CD14-positive monocyte (primary cell): ENCODE measurements around the gene EIF4A2. TPM values are rescaled to one million over a fixed set of nuclear protein-coding genes. Genes with fewer than 3 reads are reported as not detected.

Source experiments
- DNase-seq, 3 donors: peaks; one replicate each; pipeline ENCODE4 v3.0.0-alpha.2; 2011 to 2022
- H2AFZ ChIP-seq: 2 replicates; pipeline ENCODE4 v1.6.0; 2012; ENCODE audit warnings: mild to moderate bottlenecking, low read depth, low read length, inconsistent platforms; ENCODE audit not compliant: insufficient read depth, poor library complexity, severe bottlenecking
- H3K27ac ChIP-seq, 2 donors: 1 replicate in 1 of 2; 2 replicates in 1 of 2; pipeline ENCODE4 v1.5.1; 2012 to 2013; ENCODE audit warnings: low read length in 2 of 2, control low read depth in 1 of 2, inconsistent platforms in 1 of 2, low read depth in 1 of 2, mild to moderate bottlenecking in 1 of 2
- H3K27me3 ChIP-seq, 2 donors: one replicate each; pipeline versions ENCODE4 v1.6.0 to v1.6.1; 2011 to 2013; ENCODE audit warnings: low read length in 2 of 2; ENCODE audit not compliant: control insufficient read depth in 2 of 2, insufficient read depth in 2 of 2
- H3K36me3 ChIP-seq, 2 donors: replicated peaks in 1 of 2; 1 replicate in 1 of 2; 2 replicates in 1 of 2; pipeline versions ENCODE4 v1.5.1 to v1.6.1; 2012 to 2013; ENCODE audit warnings: low read length in 2 of 2, control low read depth in 1 of 2, inconsistent platforms in 1 of 2, mild to moderate bottlenecking in 1 of 2; ENCODE audit not compliant: insufficient read depth in 2 of 2, control insufficient read depth in 1 of 2
- H3K4me1 ChIP-seq, 2 donors: 1 replicate in 1 of 2; 2 replicates in 1 of 2; pipeline versions ENCODE4 v1.5.1 to v1.6.1; 2012 to 2013; ENCODE audit warnings: low read length in 2 of 2, control low read depth in 1 of 2, inconsistent platforms in 1 of 2, mild to moderate bottlenecking in 1 of 2, moderate library complexity in 1 of 2; ENCODE audit not compliant: insufficient read depth in 2 of 2, control insufficient read depth in 1 of 2
- H3K4me2 ChIP-seq: replicated peaks from 2 replicates; pipeline ENCODE3; 2012; ENCODE audit warnings: low read length, moderate library complexity, mild to moderate bottlenecking; ENCODE audit not compliant: poor library complexity, severe bottlenecking; ENCODE audit errors: extremely low read depth
- H3K4me3 ChIP-seq, 3 experiments: fragments of 200-600 bp in 1 of 3; sonication (generic) in 1 of 3; replicated peaks in 1 of 3; 1 replicate in 2 of 3; 2 replicates in 1 of 3; pipeline ENCODE4 v1.5.1; 2011 to 2013; ENCODE audit warnings: low read length in 3 of 3, mild to moderate bottlenecking in 3 of 3, control low read depth in 2 of 3, low read depth in 2 of 3, inconsistent platforms in 1 of 3, moderate library complexity in 1 of 3
- H3K79me2 ChIP-seq: 2 replicates; pipeline ENCODE4 v1.6.0; 2012; ENCODE audit warnings: mild to moderate bottlenecking, control low read depth, inconsistent platforms, low read length, moderate library complexity; ENCODE audit not compliant: insufficient read depth
- H3K9ac ChIP-seq: 2 replicates; pipeline ENCODE4 v1.6.0; 2017; ENCODE audit warnings: low read length, mild to moderate bottlenecking; ENCODE audit not compliant: insufficient read depth, poor library complexity, severe bottlenecking
- H3K9me3 ChIP-seq, 2 donors: replicated peaks in 1 of 2; 1 replicate in 1 of 2; 2 replicates in 1 of 2; pipeline versions ENCODE4 v1.5.1 to v1.6.1; 2012 to 2013; ENCODE audit warnings: low read length in 2 of 2, control low read depth in 1 of 2; ENCODE audit not compliant: control insufficient read depth in 1 of 2, insufficient read depth in 1 of 2
- H4K20me1 ChIP-seq: 2 replicates; pipeline ENCODE4 v1.6.0; 2012; ENCODE audit warnings: mild to moderate bottlenecking, low read length, control low read depth, moderate library complexity; ENCODE audit not compliant: insufficient read depth
- H3K27ac Mint-ChIP-seq, 7 donors: one replicate each; pipeline ENCODE4 v1.8.0; 2020; ENCODE audit warnings: mild to moderate bottlenecking in 7 of 7, mixed read lengths in 7 of 7, moderate library complexity in 6 of 7, inconsistent platforms in 2 of 7
- H3K27me3 Mint-ChIP-seq, 3 donors: one replicate each; pipeline ENCODE4 v1.8.0; 2021 to 2022; ENCODE audit warnings: low read depth in 3 of 3, mild to moderate bottlenecking in 3 of 3, mixed read lengths in 3 of 3, moderate library complexity in 3 of 3, inconsistent platforms in 1 of 3
- H3K36me3 Mint-ChIP-seq, 2 donors: one replicate each; pipeline ENCODE4 v1.8.0; 2020; ENCODE audit warnings: mixed read lengths in 2 of 2, inconsistent platforms in 1 of 2, mild to moderate bottlenecking in 1 of 2
- H3K4me1 Mint-ChIP-seq: one replicate; pipeline ENCODE4 v1.8.0; 2020; ENCODE audit warnings: mild to moderate bottlenecking, mixed read lengths
- H3K4me3 Mint-ChIP-seq, 2 donors: one replicate each; pipeline ENCODE4 v1.8.0; 2020; ENCODE audit warnings: mild to moderate bottlenecking in 2 of 2, mixed read lengths in 2 of 2, moderate library complexity in 1 of 2
- H3K9me3 Mint-ChIP-seq, 7 donors: one replicate each; pipeline ENCODE4 v1.8.0; 2020 to 2022; ENCODE audit warnings: mixed read lengths in 7 of 7, mild to moderate bottlenecking in 6 of 7, moderate library complexity in 6 of 7, inconsistent platforms in 2 of 7
- WGBS: methylation state at CpG from one replicate; pipeline ENCODE4 v1.1.5; 2013; ENCODE audit warnings: missing lambda C conversion rate; ENCODE audit not compliant: insufficient coverage; 5-methylcytosine and 5-hydroxymethylcytosine counted together
- intact Hi-C, 2 donors: fragments of 100-400 bp; cut with micrococcal nuclease; formaldehyde crosslinking; loops; one replicate each; pipeline versions ENCODE4 v1.15.0 to v1.15.1; 2023
- polyA plus RNA-seq, 3 donors: library from polyadenylated mRNA; depleted of rRNA in 1 of 3; unstranded in 2 of 3; stranded (reverse) in 1 of 3; fragments of 300-500 nt in 2 of 3; fragments of >200 nt in 1 of 3; fragmentation: Illumina TruSeq in 2 of 3; gene quantifications; 1 replicate in 2 of 3; 2 replicates in 1 of 3; pipeline ENCODE4 v1.2.3, GENCODE V29; 2012 to 2021
- TF ChIP-seq, protein P1 (sequence below): fragments of 200-600 bp; IDR thresholded peaks from one replicate; pipeline ENCODE4 v1.8.0; 2022; ENCODE audit warnings: antibody characterized with exemption, mild to moderate bottlenecking

Gene EIF4A2
- polyA plus RNA-seq, 3 donors: 67.0 to 405 (median 73.0) TPM

DNA sequence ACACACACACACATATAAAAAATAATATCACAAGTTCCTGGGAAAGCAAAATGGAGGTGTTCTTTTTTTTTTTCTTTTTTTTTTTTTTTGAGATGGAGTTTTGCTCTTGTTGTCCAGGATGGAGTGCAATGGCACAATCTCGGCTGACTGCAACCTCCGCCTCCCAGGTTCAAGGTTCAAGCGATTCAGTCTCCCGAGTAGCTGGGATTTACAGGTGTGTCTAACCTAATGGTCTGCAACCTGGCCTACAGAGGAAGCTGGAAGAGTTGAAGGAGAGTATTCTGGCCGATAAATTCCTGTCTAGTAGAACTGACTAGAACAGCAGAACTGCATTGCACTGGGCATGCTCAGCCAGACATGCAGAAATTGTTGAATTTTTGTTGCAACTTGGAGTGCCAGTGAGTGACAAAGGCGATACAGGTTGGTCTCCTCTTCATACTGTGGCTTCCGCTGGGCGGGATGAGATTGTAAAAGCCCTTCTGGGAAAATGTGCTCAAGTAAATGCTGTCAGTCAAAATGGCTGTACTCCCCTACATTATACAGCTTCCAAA lies 22.4 kb upstream of the EIF4A2 start:
- H4K20me1 ChIP-seq: no peaks in the 10 kb centered on the region
- no peaks in the 10 kb centered on the region for H3K79me2 ChIP-seq
- peaks cover 4% of the 10 kb centered on the region for H3K4me1 Mint-ChIP-seq
- 100% methylated on average over 8 of the region's 8 CpGs for WGBS
- H3K36me3 Mint-ChIP-seq: no peaks in the 10 kb centered on the region
- no peak overlapping the region for H3K4me2 ChIP-seq
- intact Hi-C loops: no loop called here
- TF ChIP-seq, protein P1, sequence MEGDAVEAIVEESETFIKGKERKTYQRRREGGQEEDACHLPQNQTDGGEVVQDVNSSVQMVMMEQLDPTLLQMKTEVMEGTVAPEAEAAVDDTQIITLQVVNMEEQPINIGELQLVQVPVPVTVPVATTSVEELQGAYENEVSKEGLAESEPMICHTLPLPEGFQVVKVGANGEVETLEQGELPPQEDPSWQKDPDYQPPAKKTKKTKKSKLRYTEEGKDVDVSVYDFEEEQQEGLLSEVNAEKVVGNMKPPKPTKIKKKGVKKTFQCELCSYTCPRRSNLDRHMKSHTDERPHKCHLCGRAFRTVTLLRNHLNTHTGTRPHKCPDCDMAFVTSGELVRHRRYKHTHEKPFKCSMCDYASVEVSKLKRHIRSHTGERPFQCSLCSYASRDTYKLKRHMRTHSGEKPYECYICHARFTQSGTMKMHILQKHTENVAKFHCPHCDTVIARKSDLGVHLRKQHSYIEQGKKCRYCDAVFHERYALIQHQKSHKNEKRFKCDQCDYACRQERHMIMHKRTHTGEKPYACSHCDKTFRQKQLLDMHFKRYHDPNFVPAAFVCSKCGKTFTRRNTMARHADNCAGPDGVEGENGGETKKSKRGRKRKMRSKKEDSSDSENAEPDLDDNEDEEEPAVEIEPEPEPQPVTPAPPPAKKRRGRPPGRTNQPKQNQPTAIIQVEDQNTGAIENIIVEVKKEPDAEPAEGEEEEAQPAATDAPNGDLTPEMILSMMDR: no peak
- no peak overlapping the region for H3K9ac ChIP-seq
- no peak overlapping the region for H2AFZ ChIP-seq
- DNase-seq: no peak
- H3K27me3 Mint-ChIP-seq: peaks cover 0 to 3% (median 0%) of the 10 kb centered on the region in 3 donors
- H3K27ac Mint-ChIP-seq: no peak overlapping the region
- H3K4me3 ChIP-seq: no peak overlapping the region
- no peaks in the 10 kb centered on the region for H3K4me1 ChIP-seq
- no peaks in the 10 kb centered on the region for H3K36me3 ChIP-seq
- peaks cover 0 to 4% (median 0%) of the 10 kb centered on the region in 7 donors for H3K9me3 Mint-ChIP-seq
- H3K9me3 ChIP-seq: no peaks in the 10 kb centered on the region
- no peaks in the 10 kb centered on the region for H3K27me3 ChIP-seq
- no peak overlapping the region for H3K27ac ChIP-seq
- no peak overlapping the region for H3K4me3 Mint-ChIP-seq

DNA sequence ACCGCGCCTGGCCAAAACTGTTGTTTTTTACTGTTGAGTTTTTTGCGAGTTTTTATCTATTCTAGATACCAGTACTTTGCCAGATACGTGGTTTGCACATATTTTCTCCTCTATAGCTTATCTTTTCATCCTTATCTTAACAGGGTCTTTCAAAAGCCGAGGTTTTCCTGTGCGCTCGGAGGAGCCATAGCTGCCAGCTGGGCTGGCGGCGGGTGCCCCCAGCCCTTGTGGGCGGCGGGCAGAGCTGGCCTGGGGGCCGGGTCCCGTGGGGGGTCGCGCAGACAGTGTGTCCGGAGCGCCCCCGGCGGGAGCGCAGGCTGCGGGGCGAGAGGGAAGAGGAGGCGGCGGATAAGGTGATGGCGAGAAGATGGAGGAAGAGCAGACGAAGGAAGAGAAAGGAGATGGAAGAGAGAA lies 11.1 kb upstream of the EIF4A2 start:
- H3K4me2 ChIP-seq: peak overlapping the region; percentile 98
- peaks cover 0 to 4% (median 2%) of the 10 kb centered on the region in 3 donors for H3K27me3 Mint-ChIP-seq

More for the DNA sequence above, 11.1 kb upstream of the EIF4A2 start:
- Mint-ChIP-seq H3K9me3 (peaks cover 0 to 6% (median 1%) of the 10 kb centered on the region in 7 donors), H3K27ac (peak overlapping the region; percentile 63 to 83 (median 77)), H3K36me3 (no peaks in the 10 kb centered on the region), H3K4me1 (peaks cover 14% of the 10 kb centered on the region), H3K4me3 (peak overlapping the region; percentile 98 to 100)
- Histone ChIP-seq H3K79me2 (no peaks in the 10 kb centered on the region), H3K36me3 (no peaks in the 10 kb centered on the region), H3K4me3 (peak overlapping the region; percentile 61 to 85 (median 77)), H3K4me1 (peaks cover 11 to 18% of the 10 kb centered on the region in 2 donors), H3K27me3 (no peaks in the 10 kb centered on the region), H3K9me3 (no peaks in the 10 kb centered on the region), H3K27ac (peak overlapping the region; percentile 56 to 65), H2AFZ (peak overlapping the region; percentile 99), H3K9ac (peak overlapping the region; percentile 67), H4K20me1 (no peaks in the 10 kb centered on the region)
- DNase-seq: no peak
- intact Hi-C loops: no loop called here
- TF ChIP-seq, protein P1: no peak
- WGBS: 2% methylated on average over 22 of the region's 26 CpGs
